Caco-2 (cell line): ENCODE data around the gene SLC9C2. TPM values are rescaled to one million over a fixed set of nuclear protein-coding genes. Genes with fewer than 3 reads are reported as not detected.

ENCODE experiments used
- BruUV-seq: library from RNA; stranded (reverse); fragments of 400-500 nt; replicated peaks from 2 replicates; lab custom pipeline; 2021; lab: Mats Ljungman, UMichigan
- CTCF ChIA-PET: fragments of 300-600 bp; sonication (Branson Sonifier 250); formaldehyde crosslinking; loops from one replicate; lab custom pipeline; 2022; ENCODE audit warnings: antibody characterized with exemption; lab: Charles Lee
- POLR2A ChIA-PET: fragments of 300-600 bp; sonication (Branson Sonifier 250); formaldehyde crosslinking; loops from one replicate; lab custom pipeline; 2022; ENCODE audit warnings: antibody characterized with exemption; lab: Charles Lee
- DNase-seq, 2 experiments: peaks; one replicate each; pipeline versions ENCODE4 v3.0.0 to v3.0.0-alpha.2; 2020 to 2022
- H3K27me3 ChIP-seq: replicated peaks from 2 replicates; pipeline ENCODE4 v1.6.0; 2011; ENCODE audit warnings: low read length; ENCODE audit not compliant: control insufficient read depth, insufficient read depth
- H3K36me3 ChIP-seq: 2 replicates; pipeline ENCODE4 v1.5.1; 2011; ENCODE audit warnings: low read length; ENCODE audit not compliant: control insufficient read depth, insufficient read depth
- H3K4me1 ChIP-seq: fragments of 250-450 bp; sonication (Bioruptor Pico); 2 replicates; pipeline ENCODE4 v1.5.1; 2020; ENCODE audit warnings: mild to moderate bottlenecking
- H3K4me3 ChIP-seq: 2 replicates; pipeline ENCODE4 v1.5.1; 2011; ENCODE audit warnings: low read depth, mild to moderate bottlenecking, control low read depth, low read length
- H3K9me3 ChIP-seq: fragments of 250-450 bp; sonication (Bioruptor Pico); 2 replicates; pipeline ENCODE4 v1.5.1; 2020; ENCODE audit warnings: mild to moderate bottlenecking, moderate library complexity
- H3K27ac Mint-ChIP-seq: one replicate; pipeline ENCODE4 v1.8.0; 2022; ENCODE audit warnings: mixed read lengths; ENCODE audit not compliant: unreplicated experiment
- H3K27me3 Mint-ChIP-seq: one replicate; pipeline ENCODE4 v1.8.0; 2022; ENCODE audit warnings: mixed read lengths; ENCODE audit not compliant: insufficient read depth, unreplicated experiment
- H3K36me3 Mint-ChIP-seq: one replicate; pipeline ENCODE4 v1.8.0; 2022; ENCODE audit warnings: mild to moderate bottlenecking, mixed read lengths; ENCODE audit not compliant: insufficient read depth, unreplicated experiment
- H3K4me1 Mint-ChIP-seq: one replicate; pipeline ENCODE4 v1.8.0; 2022; ENCODE audit warnings: low read depth, mixed read lengths; ENCODE audit not compliant: unreplicated experiment
- H3K4me3 Mint-ChIP-seq: one replicate; pipeline ENCODE4 v1.8.0; 2022; ENCODE audit warnings: mild to moderate bottlenecking, moderate library complexity, mixed read lengths; ENCODE audit not compliant: unreplicated experiment
- H3K9me3 Mint-ChIP-seq: one replicate; pipeline ENCODE4 v1.8.0; 2022; ENCODE audit warnings: mixed read lengths; ENCODE audit not compliant: unreplicated experiment
- intact Hi-C: fragments of 100-400 bp; cut with micrococcal nuclease; formaldehyde crosslinking; loops from one replicate; pipeline ENCODE4 v1.10.0; 2022; ENCODE audit not compliant: unreplicated experiment
- total RNA-seq: library from RNA; stranded (reverse); gene quantifications from 2 replicates; pipeline ENCODE4 v1.2.3, GENCODE V29; 2022
- TF ChIP-seq, protein P1 (sequence below), 2 experiments: fragments of 200-600 bp in 1 of 2; IDR thresholded peaks; 1 replicate in 1 of 2; 2 replicates in 1 of 2; pipeline versions ENCODE4 v1.5.1 to v1.8.0; 2011 to 2022; ENCODE audit warnings: antibody characterized with exemption in 1 of 2, control low read depth in 1 of 2, inconsistent platforms in 1 of 2, low read depth in 1 of 2, low read length in 1 of 2, mild to moderate bottlenecking in 1 of 2, moderate library complexity in 1 of 2; ENCODE audit not compliant: insufficient read depth in 1 of 2, severe bottlenecking in 1 of 2, unreplicated experiment in 1 of 2

SLC9C2 gene
- total RNA-seq, 1 experiment from 2014 or later: not detected

DNA sequence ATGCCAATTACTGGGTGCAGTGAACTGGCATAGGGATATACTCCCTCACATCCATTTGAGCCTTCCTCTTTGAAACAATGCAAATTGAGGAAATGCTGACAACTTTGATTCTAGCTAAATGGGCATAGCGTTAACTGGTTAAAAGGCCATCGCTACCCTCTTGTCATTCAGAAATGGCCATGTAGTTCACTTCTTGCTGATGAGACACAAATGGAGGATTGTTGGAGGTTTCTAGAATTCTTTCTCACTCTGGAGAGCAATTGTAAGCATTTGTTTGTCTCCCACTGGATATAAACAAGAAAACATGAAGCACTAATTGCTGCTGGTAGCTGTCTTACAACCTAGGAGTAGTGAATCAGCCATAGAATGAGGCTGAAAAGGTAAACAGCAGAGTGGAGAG lies 111.4 kb downstream of the SLC9C2 start:
- Histone ChIP-seq H3K27me3 (no peaks in the 10 kb centered on the region), H3K9me3 (peaks cover 11% of the 10 kb centered on the region), H3K4me1 (peaks cover 20% of the 10 kb centered on the region), H3K36me3 (peaks cover 5% of the 10 kb centered on the region), H3K4me3 (no peak overlapping the region)
- Mint-ChIP-seq H3K4me3 (no peak overlapping the region), H3K36me3 (peaks cover 52% of the 10 kb centered on the region), H3K27me3 (no peaks in the 10 kb centered on the region), H3K4me1 (peaks cover 14% of the 10 kb centered on the region), H3K27ac (no peak overlapping the region), H3K9me3 (peaks cover 10% of the 10 kb centered on the region)
- TF ChIP-seq, protein P1, sequence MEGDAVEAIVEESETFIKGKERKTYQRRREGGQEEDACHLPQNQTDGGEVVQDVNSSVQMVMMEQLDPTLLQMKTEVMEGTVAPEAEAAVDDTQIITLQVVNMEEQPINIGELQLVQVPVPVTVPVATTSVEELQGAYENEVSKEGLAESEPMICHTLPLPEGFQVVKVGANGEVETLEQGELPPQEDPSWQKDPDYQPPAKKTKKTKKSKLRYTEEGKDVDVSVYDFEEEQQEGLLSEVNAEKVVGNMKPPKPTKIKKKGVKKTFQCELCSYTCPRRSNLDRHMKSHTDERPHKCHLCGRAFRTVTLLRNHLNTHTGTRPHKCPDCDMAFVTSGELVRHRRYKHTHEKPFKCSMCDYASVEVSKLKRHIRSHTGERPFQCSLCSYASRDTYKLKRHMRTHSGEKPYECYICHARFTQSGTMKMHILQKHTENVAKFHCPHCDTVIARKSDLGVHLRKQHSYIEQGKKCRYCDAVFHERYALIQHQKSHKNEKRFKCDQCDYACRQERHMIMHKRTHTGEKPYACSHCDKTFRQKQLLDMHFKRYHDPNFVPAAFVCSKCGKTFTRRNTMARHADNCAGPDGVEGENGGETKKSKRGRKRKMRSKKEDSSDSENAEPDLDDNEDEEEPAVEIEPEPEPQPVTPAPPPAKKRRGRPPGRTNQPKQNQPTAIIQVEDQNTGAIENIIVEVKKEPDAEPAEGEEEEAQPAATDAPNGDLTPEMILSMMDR (IDR thresholded peaks at IDR 0.05; ENCODE audit: insufficient read depth in 1 of 2, low read depth in 1 of 2, low read length in 1 of 2, severe bottlenecking in 1 of 2, unreplicated experiment in 1 of 2): no peak
- ChIA-PET POLR2A (no interaction called here), CTCF (no interaction called here)
- intact Hi-C loops: no loop called here
- no peak for DNase-seq
- no TSS peak for BruUV-seq

DNA sequence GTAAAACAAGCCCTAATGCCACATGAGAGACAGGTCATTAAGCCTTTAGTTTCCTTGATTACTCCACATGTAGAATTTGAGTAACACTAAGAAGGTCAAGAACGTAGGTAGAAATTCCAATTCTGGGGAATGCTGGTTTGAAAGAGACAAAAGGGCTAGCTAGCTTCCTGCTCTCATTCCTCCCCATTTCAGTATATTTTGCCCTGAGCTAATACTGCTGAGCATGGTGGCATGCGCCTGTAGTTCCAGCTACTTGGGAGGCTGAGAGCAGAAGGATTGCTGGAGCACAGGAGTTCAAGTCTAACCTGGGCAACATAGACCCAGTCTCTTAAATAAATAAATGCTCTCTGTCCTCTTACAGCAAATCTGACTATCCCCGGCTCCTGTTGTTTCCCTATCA lies 112.9 kb downstream of the SLC9C2 start:
- no peak for DNase-seq
- Mint-ChIP-seq H3K36me3 (peaks cover 63% of the 10 kb centered on the region), H3K27ac (peak overlapping the region; percentile 37), H3K4me3 (peak overlapping the region; percentile 16), H3K9me3 (peaks cover 10% of the 10 kb centered on the region), H3K27me3 (no peaks in the 10 kb centered on the region), H3K4me1 (peaks cover 14% of the 10 kb centered on the region)
- ChIA-PET POLR2A (no interaction called here), CTCF (interaction anchor here (0.6 kb wide), 1 partner anchor 524 kb away, joined by 6 read pairs; no protein-coding TSS in a partner anchor)
- Histone ChIP-seq H3K4me3 (no peak overlapping the region), H3K27me3 (no peaks in the 10 kb centered on the region), H3K4me1 (peaks cover 20% of the 10 kb centered on the region), H3K9me3 (peaks cover 6% of the 10 kb centered on the region; the same call in 1 of the 2 replicates), H3K36me3 (peaks cover 7% of the 10 kb centered on the region)
- intact Hi-C loops: loop anchor here (1.0 kb wide), 3 partner anchors 13 to 59 kb away; partner anchors contain the start of gene PRDX6
- no TSS peak for BruUV-seq
- TF ChIP-seq, protein P1 (IDR thresholded peaks at IDR 0.05; ENCODE audit: insufficient read depth in 1 of 2, low read depth in 1 of 2, low read length in 1 of 2, severe bottlenecking in 1 of 2, unreplicated experiment in 1 of 2): no peak

GRCh38 chr1:173489149-173489600 lies 113.7 kb downstream of the SLC9C2 start:
- BruUV-seq: no TSS peak
- H3K36me3 ChIP-seq: peaks cover 7% of the 10 kb centered on the region
- CTCF ChIA-PET: no interaction called here

More at GRCh38 chr1:173489149-173489600, 113.7 kb downstream of the SLC9C2 start:
- peaks cover 70% of the 10 kb centered on the region for H3K36me3 Mint-ChIP-seq
- Histone ChIP-seq H3K4me3 (no peak overlapping the region), H3K27me3 (no peaks in the 10 kb centered on the region), H3K4me1 (peaks cover 20% of the 10 kb centered on the region), H3K9me3 (peaks cover 6% of the 10 kb centered on the region; the same call in 1 of the 2 replicates)
- H3K27me3 Mint-ChIP-seq: no peaks in the 10 kb centered on the region
- H3K27ac Mint-ChIP-seq: peak overlapping the region; percentile 65
- intact Hi-C loops: loop anchor here (1.0 kb wide), 3 partner anchors 12 to 58 kb away; partner anchors contain the start of gene PRDX6
- H3K4me1 Mint-ChIP-seq: peaks cover 14% of the 10 kb centered on the region
- POLR2A ChIA-PET: interaction anchor here (0.5 kb wide), 1 partner anchor 18 kb away, joined by 3 read pairs; no protein-coding TSS in a partner anchor
- peak; percentile 80 for DNase-seq
- TF ChIP-seq, protein P1 (IDR thresholded peaks at IDR 0.05; ENCODE audit: insufficient read depth in 1 of 2, low read depth in 1 of 2, low read length in 1 of 2, severe bottlenecking in 1 of 2, unreplicated experiment in 1 of 2): no peak
- peaks cover 7% of the 10 kb centered on the region for H3K9me3 Mint-ChIP-seq
- no peak overlapping the region for H3K4me3 Mint-ChIP-seq
